ENCODE results near the gene PRSS27. TPM values are rescaled to one million over a fixed set of nuclear protein-coding genes. Genes with fewer than 3 reads are reported as not detected.

PRSS27 gene
- total and polyA plus RNA-seq, 2 of the 8 experiments (the other 6 are each of a cell fraction or from before 2014, with no cell fraction given), result 1.3 to 7.5 TPM

- Histone ChIP-seq H4K5ac (ENCODE audit: insufficient read length, low read depth, low read length) (no peak overlapping the region), H3K79me2 (ENCODE audit: control insufficient read depth in 1 of 2, insufficient read depth in 2 of 2, low read length in 2 of 2) (peaks cover 4 to 79% of the 10 kb centered on the region in 2 experiments; a peak in 3 of 4 replicates), H4K91ac (replicated peaks; ENCODE audit: insufficient read length, low read length) (no peak overlapping the region), H3K56ac (replicated peaks; ENCODE audit: insufficient read length, low read depth, low read length) (no peak overlapping the region), H3K79me1 (ENCODE audit: low read depth, low read length) (peaks cover 7% of the 10 kb centered on the region), H2BK120ac (replicated peaks; ENCODE audit: low read depth, low read length) (no peak overlapping the region), H3K4ac (replicated peaks; ENCODE audit: insufficient read length, low read depth, low read length) (no peak overlapping the region), H3K27me3 (replicated peaks in 1 of 4; ENCODE audit: control insufficient read depth in 3 of 4, extremely low read depth in 1 of 4, insufficient read depth in 3 of 4, low read length in 3 of 4) (no peaks in the 10 kb centered on the region), H3K23me2 (ENCODE audit: low read depth, low read length) (no peaks in the 10 kb centered on the region), H3K4me1 (replicated peaks in 1 of 4; ENCODE audit: control insufficient read depth in 3 of 4, insufficient read depth in 4 of 4, low read length in 3 of 4) (peaks cover 0 to 3% (median under 1%) of the 10 kb centered on the region in 4 experiments; a peak in 3 of 7 replicates), H3K9me3 (ENCODE audit: insufficient read depth in 2 of 2, low read depth in 1 of 2, low read length in 1 of 2) (peaks cover 12 to 26% of the 10 kb centered on the region in 2 experiments; a peak in 3 of 4 replicates), H3K9ac (replicated peaks in 1 of 4; ENCODE audit: extremely low read depth in 1 of 4, low read depth in 3 of 4, low read length in 3 of 4) (no peak overlapping the region), H2BK15ac (ENCODE audit: low read length) (no peak overlapping the region), H3K36me3 (ENCODE audit: control insufficient read depth in 2 of 4, insufficient read depth in 4 of 4, low read length in 3 of 4) (peaks cover 86 to 100% (median 98%) of the 10 kb centered on the region in 4 experiments), H2BK5ac (ENCODE audit: low read depth, low read length) (no peak overlapping the region), H3K14ac (ENCODE audit: insufficient read length) (no peak overlapping the region), H3K4me2 (ENCODE audit: insufficient read depth in 1 of 2, low read depth in 2 of 2, low read length in 2 of 2) (no peak overlapping the region), H2BK12ac (ENCODE audit: low read depth, low read length) (no peak overlapping the region), H3K4me3 (ENCODE audit: extremely low read depth in 1 of 4, insufficient read depth in 2 of 4, low read depth in 3 of 4, low read length in 4 of 4) (no peak overlapping the region), H2BK20ac (ENCODE audit: low read length) (no peak overlapping the region), H2AK5ac (ENCODE audit: low read depth, low read length) (no peak overlapping the region), H3K18ac (ENCODE audit: extremely low read depth, low read length) (no peak overlapping the region), H3K23ac (ENCODE audit: insufficient read length) (no peak overlapping the region), H4K20me1 (replicated peaks in 1 of 2; ENCODE audit: control insufficient read depth in 1 of 2, insufficient read depth in 2 of 2, low read length in 2 of 2) (peaks cover 23 to 33% of the 10 kb centered on the region in 2 experiments), H2AFZ (ENCODE audit: low read length) (no peak overlapping the region), H4K8ac (ENCODE audit: extremely low read depth, insufficient read depth, low read length) (no peak overlapping the region), H3K27ac (ENCODE audit: low read depth, low read length) (no peak overlapping the region)
- ChIA-PET CTCF (ENCODE audit: partially characterized antibody) (interaction anchor here (1.0 kb wide), 1 partner anchor 9 kb away, joined by 3 read pairs; no protein-coding TSS in a partner anchor), POLR2A (ENCODE audit: partially characterized antibody) (interaction anchor here (0.9 to 6.9 kb wide), 11 partner anchors 7 to 64 kb away, joined by 3 to 140 read pairs (median 16); partner anchors contain the start of genes ELOB and SRRM2)
- FAIRE-seq (no peak), DNase-seq (ENCODE audit: low read depth in 1 of 2, low spot score in 2 of 2) (no peak)
- TF ChIP-seq POLR2AphosphoS5 (IDR thresholded peaks at IDR 0.05; ENCODE audit: low read depth, low read length), result peak; percentile 30
- no peak for TF ChIP-seq TCF12 (IDR thresholded peaks at IDR 0.05; ENCODE audit: low read depth, low read length)
- WGBS, 2 experiments (ENCODE audit: extremely low coverage in 1 of 2, insufficient coverage in 1 of 2, insufficient read length in 1 of 2, insufficient replicate concordance in 2 of 2, low coverage in 1 of 2, low lambda C conversion rate in 2 of 2, missing lambda C conversion rate in 1 of 2), result 94% methylated on average over 73 of the region's 73 CpGs; no CpG with 5 or more reads in 1 of the 2 experiments
Measured at GRCh38 chr16:2765462-2766404, 45.7 kb upstream of the PRSS27 start.
